PC-3 (cell line): ENCODE data around the gene FBXL19. TPM values are rescaled to one million over a fixed set of nuclear protein-coding genes. Genes with fewer than 3 reads are reported as not detected.

Experiments used
- ATAC-seq: fragments of 200-7000 bp; cut with Tn5 transposase; 2 replicates; pipeline ENCODE4 v1.9.1; 2020; ENCODE audit warnings: mild to moderate bottlenecking, moderate library complexity
- BruUV-seq: library from RNA; stranded (reverse); fragments of 400-500 nt; replicated peaks from 2 replicates; lab custom pipeline; 2021; lab: Mats Ljungman, UMichigan
- CTCF ChIA-PET: fragments of 300-600 bp; sonication (Branson Sonifier 250); formaldehyde crosslinking; loops from one replicate; lab custom pipeline; 2022; ENCODE audit warnings: antibody characterized with exemption; lab: Charles Lee
- POLR2A ChIA-PET: fragments of 300-600 bp; sonication (Branson Sonifier 250); formaldehyde crosslinking; loops from one replicate; lab custom pipeline; 2022; ENCODE audit warnings: antibody characterized with exemption; ENCODE audit not compliant: unreplicated experiment; lab: Charles Lee
- DNase-seq: peaks from one replicate; pipeline ENCODE4 v3.0.0-alpha.2; 2015
- H2AFZ ChIP-seq: fragments of 300-600 bp; sonication (generic); 2 replicates; pipeline ENCODE4 v1.6.0; 2016; ENCODE audit warnings: antibody characterized with exemption, low read length
- H3F3A ChIP-seq: fragments of 300-600 bp; sonication (generic); one replicate; pipeline ENCODE4 v1.6.0; 2017; ENCODE audit warnings: antibody characterized with exemption, low read length, control low read depth, mild to moderate bottlenecking; ENCODE audit not compliant: unreplicated experiment
- H3K27ac ChIP-seq: fragments of 300-600 bp; sonication (generic); 2 replicates; pipeline ENCODE4 v1.5.1; 2016; ENCODE audit warnings: mild to moderate bottlenecking, low read length
- H3K27me3 ChIP-seq: fragments of 300-600 bp; sonication (generic); 2 replicates; pipeline ENCODE4 v1.6.1; 2016; ENCODE audit warnings: low read length, mixed read lengths
- H3K36me3 ChIP-seq: fragments of 300-600 bp; sonication (generic); 2 replicates; pipeline ENCODE4 v1.6.1; 2016; ENCODE audit warnings: low read depth, mixed run types, low read length, mixed read lengths
- H3K4me1 ChIP-seq: fragments of 300-600 bp; sonication (generic); 2 replicates; pipeline ENCODE4 v1.5.1; 2016; ENCODE audit warnings: low read length; ENCODE audit not compliant: insufficient read depth
- H3K4me2 ChIP-seq: fragments of 300-600 bp; sonication (generic); 2 replicates; pipeline ENCODE4 v1.6.0; 2016; ENCODE audit warnings: low read length
- H3K4me3 ChIP-seq: fragments of 300-600 bp; sonication (generic); 2 replicates; pipeline ENCODE4 v1.5.1; 2016; ENCODE audit warnings: mild to moderate bottlenecking, low read length, mixed read lengths
- H3K79me2 ChIP-seq: fragments of 300-600 bp; sonication (generic); 2 replicates; pipeline ENCODE4 v1.6.1; 2017; ENCODE audit warnings: low read length, mixed read lengths
- H3K9ac ChIP-seq: fragments of 300-600 bp; sonication (generic); 2 replicates; pipeline ENCODE4 v1.6.0; 2016; ENCODE audit warnings: mild to moderate bottlenecking, low read length
- H3K9me2 ChIP-seq: fragments of 300-600 bp; sonication (generic); replicated peaks from 2 replicates; pipeline ENCODE4 v1.6.1; 2016; ENCODE audit warnings: mixed run types, low read length, mixed read lengths
- H3K9me3 ChIP-seq: fragments of 300-600 bp; sonication (generic); 2 replicates; pipeline ENCODE4 v1.6.1; 2016; ENCODE audit warnings: low read length, mixed read lengths
- H4K20me1 ChIP-seq: fragments of 300-600 bp; sonication (generic); 2 replicates; pipeline ENCODE4 v1.6.1; 2016; ENCODE audit warnings: low read length, mixed read lengths
- EZH2 ChIP-seq: fragments of 300-600 bp; sonication (generic); IDR thresholded peaks from one replicate; pipeline ENCODE4 v1.6.1; 2017; ENCODE audit warnings: antibody characterized with exemption, mild to moderate bottlenecking, low read length; ENCODE audit not compliant: unreplicated experiment
- EZH2phosphoT487 ChIP-seq: fragments of 300-600 bp; sonication (generic); IDR thresholded peaks from 2 replicates; pipeline ENCODE4 v1.6.1; 2018; ENCODE audit warnings: mild to moderate bottlenecking, antibody characterized with exemption, low read length, borderline replicate concordance
- intact Hi-C: fragments of 100-400 bp; cut with micrococcal nuclease; formaldehyde crosslinking; loops from 2 replicates; pipeline ENCODE4 v1.9.0; 2023
- microRNA-seq: library from miRNA; unstranded; fragments of <30 nt; microRNA quantifications from one replicate; pipeline ENCODE4 v1.1.0, GENCODE V29; 2020; ENCODE audit not compliant: unreplicated experiment
- total RNA-seq: library from RNA; depleted of rRNA; stranded (reverse); fragments of >200 nt; gene quantifications from 2 replicates; pipeline ENCODE4 v1.2.3, GENCODE V29; 2014; rRNA removed
- TF ChIP-seq, protein P1 (sequence below): fragments of 300-600 bp; sonication (generic); conservative IDR thresholded peaks from 2 replicates; pipeline ENCODE4 v1.5.1; 2017; ENCODE audit warnings: antibody characterized with exemption, low read depth, mild to moderate bottlenecking, low read length

The FBXL19 gene
- total RNA-seq, 1 experiment from 2014 or later = 36.2 TPM

- Histone ChIP-seq H3K4me3 (peak overlapping the region; percentile 83), H2AFZ (peak overlapping the region; percentile 80), H3K9me3 (no peaks in the 10 kb centered on the region), H3K9ac (peak overlapping the region; percentile 85), H4K20me1 (no peaks in the 10 kb centered on the region), H3K4me2 (peak overlapping the region; percentile 100), H3F3A (no peaks in the 10 kb centered on the region), H3K4me1 (peaks cover 31% of the 10 kb centered on the region), H3K79me2 (no peaks in the 10 kb centered on the region), H3K27ac (peak overlapping the region; percentile 86), H3K27me3 (no peaks in the 10 kb centered on the region), H3K9me2 (no peaks in the 10 kb centered on the region), H3K36me3 (no peaks in the 10 kb centered on the region)
- ATAC-seq = peak; percentile 80
- ChIA-PET POLR2A (no interaction called here), CTCF (no interaction called here)
- BruUV-seq = no TSS peak
- TF ChIP-seq EZH2phosphoT487 = no peak
- TF ChIP-seq EZH2 = no peak
- TF ChIP-seq, protein P1, sequence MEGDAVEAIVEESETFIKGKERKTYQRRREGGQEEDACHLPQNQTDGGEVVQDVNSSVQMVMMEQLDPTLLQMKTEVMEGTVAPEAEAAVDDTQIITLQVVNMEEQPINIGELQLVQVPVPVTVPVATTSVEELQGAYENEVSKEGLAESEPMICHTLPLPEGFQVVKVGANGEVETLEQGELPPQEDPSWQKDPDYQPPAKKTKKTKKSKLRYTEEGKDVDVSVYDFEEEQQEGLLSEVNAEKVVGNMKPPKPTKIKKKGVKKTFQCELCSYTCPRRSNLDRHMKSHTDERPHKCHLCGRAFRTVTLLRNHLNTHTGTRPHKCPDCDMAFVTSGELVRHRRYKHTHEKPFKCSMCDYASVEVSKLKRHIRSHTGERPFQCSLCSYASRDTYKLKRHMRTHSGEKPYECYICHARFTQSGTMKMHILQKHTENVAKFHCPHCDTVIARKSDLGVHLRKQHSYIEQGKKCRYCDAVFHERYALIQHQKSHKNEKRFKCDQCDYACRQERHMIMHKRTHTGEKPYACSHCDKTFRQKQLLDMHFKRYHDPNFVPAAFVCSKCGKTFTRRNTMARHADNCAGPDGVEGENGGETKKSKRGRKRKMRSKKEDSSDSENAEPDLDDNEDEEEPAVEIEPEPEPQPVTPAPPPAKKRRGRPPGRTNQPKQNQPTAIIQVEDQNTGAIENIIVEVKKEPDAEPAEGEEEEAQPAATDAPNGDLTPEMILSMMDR = no peak
- intact Hi-C loops = loop anchor here (5.0 kb wide), 2 partner anchors 35 to 75 kb away; partner anchors contain the start of genes STX4, ZNF646 and ZNF668
- DNase-seq = peak; percentile 68
Observed at GRCh38 chr16:30996985-30997724, 73.8 kb downstream of the FBXL19 start.

- TSS peak; percentile 88 for BruUV-seq
- TF ChIP-seq EZH2 (no peak), EZH2phosphoT487 (no peak)
- TF ChIP-seq, protein P1 = no peak
- H3K9ac ChIP-seq = peak overlapping the region; percentile 76
Observed at GRCh38 chr16:30997725-30998711, 74.6 kb downstream of the FBXL19 start.

More at GRCh38 chr16:30997725-30998711, 74.6 kb downstream of the FBXL19 start:
- ATAC-seq = peak; percentile 54
- Histone ChIP-seq H3K9me2 (no peaks in the 10 kb centered on the region), H3K36me3 (no peaks in the 10 kb centered on the region), H3K4me2 (peak overlapping the region; percentile 100), H3K79me2 (no peaks in the 10 kb centered on the region), H3K4me3 (peak overlapping the region; percentile 83), H2AFZ (peak overlapping the region; percentile 80), H3K4me1 (peaks cover 31% of the 10 kb centered on the region), H3F3A (no peaks in the 10 kb centered on the region), H3K9me3 (no peaks in the 10 kb centered on the region), H3K27me3 (no peaks in the 10 kb centered on the region), H4K20me1 (no peaks in the 10 kb centered on the region), H3K27ac (peak overlapping the region; percentile 86)
- peak; percentile 75 for DNase-seq
- ChIA-PET POLR2A (no interaction called here), CTCF (no interaction called here)
- intact Hi-C loops = loop anchor here (5.0 kb wide), 2 partner anchors 34 to 74 kb away; partner anchors contain the start of genes STX4, ZNF646 and ZNF668

Small RNAs within 50 kb of the gene (microRNA-seq; reads per million reads assigned to microRNA genes)
- gene MIR4519 (not detected), gene MIR762 (not detected)

Other genes with a start within 250 kb of the FBXL19 start
- 19.0 and 29.6 TPM in 2 replicates for gene SRCAP, start 224.4 kb upstream of the FBXL19 start, total RNA-seq
- gene PHKG2, start 175.1 kb upstream of the FBXL19 start, total RNA-seq = 28.6 and 30.9 TPM in 2 replicates
- 8.6 and 9.6 TPM in 2 replicates for gene CFAP119, start 161.5 kb upstream of the FBXL19 start, total RNA-seq
- gene RNF40, start 161.2 kb upstream of the FBXL19 start, total RNA-seq = 64.1 and 80.2 TPM in 2 replicates
- 7.8 and 8.4 TPM in 2 replicates for gene ZNF629, start 136.4 kb upstream of the FBXL19 start, total RNA-seq
- gene BCL7C, start 29.5 kb upstream of the FBXL19 start, total RNA-seq = 75.6 and 97.3 TPM in 2 replicates
- 0.29 and 0.98 TPM in 2 replicates for gene CTF1, start 27.0 kb upstream of the FBXL19 start, total RNA-seq
- 3.6 and 5.7 TPM in 2 replicates for gene ORAI3, start 25.5 kb downstream of the FBXL19 start, total RNA-seq
- 7.9 and 8.6 TPM in 2 replicates for gene SETD1A, start 34.2 kb downstream of the FBXL19 start, total RNA-seq
- 12.0 and 16.3 TPM in 2 replicates for gene HSD3B7, start 61.6 kb downstream of the FBXL19 start, total RNA-seq
- gene STX1B, start 87.1 kb downstream of the FBXL19 start, total RNA-seq = 1.5 and 2.4 TPM in 2 replicates
- gene STX4, start 110.0 kb downstream of the FBXL19 start, total RNA-seq = 27.4 and 36.1 TPM in 2 replicates
- 15.6 and 19.2 TPM in 2 replicates for gene ZNF668, start 150.7 kb downstream of the FBXL19 start, total RNA-seq
- gene ZNF646, start 150.8 kb downstream of the FBXL19 start, total RNA-seq = 5.5 and 8.5 TPM in 2 replicates
- 3.8 and 5.8 TPM in 2 replicates for gene PRSS53, start 165.4 kb downstream of the FBXL19 start, total RNA-seq
- gene VKORC1, start 171.2 kb downstream of the FBXL19 start, total RNA-seq = 105 and 127 TPM in 2 replicates
- gene BCKDK, start 184.8 kb downstream of the FBXL19 start, total RNA-seq = 47.7 and 69.1 TPM in 2 replicates
- gene KAT8, start 194.1 kb downstream of the FBXL19 start, total RNA-seq = 25.3 and 35.1 TPM in 2 replicates
- gene PRSS8, start 212.2 kb downstream of the FBXL19 start, total RNA-seq = 18.0 and 23.4 TPM in 2 replicates
- 0.51 TPM in 1 of 2 replicates, not detected in the other for gene PRSS36, start 226.5 kb downstream of the FBXL19 start, total RNA-seq